Sigmoid colon (tissue), 4 donors: ENCODE data around the gene APOL2.

ENCODE experiments used
- CTCF ChIP-seq, 4 experiments: fragments of 450-650 bp in 3 of 4; fragments of 200-600 bp in 1 of 4; IDR thresholded peaks; one replicate each; pipeline ENCODE4 v1.5.1; 2016 to 2019; ENCODE audit warnings: antibody characterized with exemption in 4 of 4, mild to moderate bottlenecking in 3 of 4, moderate library complexity in 2 of 4
- POLR2A ChIP-seq, 2 donors: fragments of 450-650 bp; IDR thresholded peaks; one replicate each; pipeline ENCODE4 v1.6.1; 2016; ENCODE audit warnings: antibody characterized with exemption in 2 of 2, mild to moderate bottlenecking in 2 of 2, moderate library complexity in 2 of 2
- POLR2AphosphoS5 ChIP-seq, 4 donors: sonication (generic); formaldehyde crosslinking; IDR thresholded peaks; one replicate each; pipeline ENCODE4 v1.6.1; 2017; ENCODE audit warnings: antibody characterized with exemption in 4 of 4

- TF ChIP-seq CTCF (IDR thresholded peaks at IDR 0.05) (no peak), POLR2A (IDR thresholded peaks at IDR 0.05) (no peak), POLR2AphosphoS5 (IDR thresholded peaks at IDR 0.05) (no peak)
Observed at GRCh38 chr22:36197065-36197440, 42.3 kb downstream of the APOL2 start.
